OCI-LY7 (cell line): ENCODE measurements around the gene VDR. TPM values are rescaled to one million over a fixed set of nuclear protein-coding genes. Genes with fewer than 3 reads are reported as not detected.

ENCODE experiments used
- BruUV-seq: library from RNA; stranded (reverse); fragments of 400-500 nt; replicated peaks from 2 replicates; lab custom pipeline; 2021; lab: Mats Ljungman, UMichigan
- CTCF ChIA-PET: fragments of 300-600 bp; sonication (Branson Sonifier 250); formaldehyde crosslinking; loops from one replicate; lab custom pipeline; 2022; ENCODE audit warnings: antibody characterized with exemption; ENCODE audit not compliant: unreplicated experiment; lab: Charles Lee
- POLR2A ChIA-PET: fragments of 300-600 bp; sonication (Branson Sonifier 250); formaldehyde crosslinking; loops from one replicate; lab custom pipeline; 2022; ENCODE audit warnings: antibody characterized with exemption; lab: Charles Lee
- DNase-seq: peaks from one replicate; pipeline ENCODE4 v3.0.0-alpha.2; 2015; ENCODE audit warnings: low spot score
- H2AFZ ChIP-seq: fragments of 200-600 bp; sonication (generic), shearing (Covaris generic); 2 replicates; pipeline ENCODE4 v1.6.1; 2014; ENCODE audit warnings: mild to moderate bottlenecking, antibody characterized with exemption, low read length, moderate library complexity
- H3K27ac ChIP-seq: fragments of 200-600 bp; sonication (generic); 2 replicates; pipeline ENCODE4 v1.5.1; 2014; ENCODE audit warnings: mixed run types, low read depth, mild to moderate bottlenecking, moderate library complexity, low read length, inconsistent platforms; ENCODE audit not compliant: poor library complexity, severe bottlenecking
- H3K36me3 ChIP-seq: fragments of 200-600 bp; sonication (generic); 2 replicates; pipeline ENCODE4 v1.6.1; 2014; ENCODE audit warnings: mild to moderate bottlenecking, antibody characterized with exemption, low read length, moderate library complexity, mixed read lengths; ENCODE audit not compliant: insufficient read depth
- H3K4me1 ChIP-seq: fragments of 200-600 bp; sonication (generic); 2 replicates; pipeline ENCODE4 v1.5.1; 2014; ENCODE audit warnings: mild to moderate bottlenecking, low read length; ENCODE audit not compliant: insufficient read depth, poor library complexity, severe bottlenecking
- H3K4me2 ChIP-seq: fragments of 200-600 bp; sonication (generic); 2 replicates; pipeline ENCODE4 v1.6.1; 2014; ENCODE audit warnings: mild to moderate bottlenecking, low read length
- H3K4me3 ChIP-seq: fragments of 200-600 bp; sonication (generic); 2 replicates; pipeline ENCODE4 v1.5.1; 2014; ENCODE audit warnings: mild to moderate bottlenecking, low read depth, low read length; ENCODE audit not compliant: poor library complexity, severe bottlenecking
- H3K79me2 ChIP-seq: fragments of 200-600 bp; sonication (generic); 2 replicates; pipeline ENCODE4 v1.6.1; 2016; ENCODE audit warnings: low read depth, mild to moderate bottlenecking, low read length, moderate library complexity, mixed read lengths; ENCODE audit not compliant: insufficient read depth
- H3K9me2 ChIP-seq: fragments of 200-600 bp; sonication (generic); 2 replicates; pipeline ENCODE4 v1.6.1; 2016; ENCODE audit warnings: mild to moderate bottlenecking, low read length, mixed read lengths; ENCODE audit not compliant: insufficient read depth
- H3K9me3 ChIP-seq: fragments of 200-600 bp; sonication (generic); 2 replicates; pipeline ENCODE4 v1.6.1; 2014; ENCODE audit warnings: mild to moderate bottlenecking, mixed run types, low read length, mixed read lengths
- H4K20me1 ChIP-seq: fragments of 200-600 bp; sonication (generic); 2 replicates; pipeline ENCODE4 v1.6.1; 2014; ENCODE audit warnings: mild to moderate bottlenecking, antibody characterized with exemption, low read length, moderate library complexity, mixed read lengths; ENCODE audit not compliant: insufficient read depth
- EZH2phosphoT487 ChIP-seq: fragments of 200-600 bp; sonication (generic); IDR thresholded peaks from 2 replicates; pipeline ENCODE4 v1.6.1; 2018; ENCODE audit warnings: low read depth, borderline replicate concordance, mild to moderate bottlenecking, mixed run types, antibody characterized with exemption, low read length, moderate library complexity, mixed read lengths
- intact Hi-C: fragments of 100-400 bp; cut with micrococcal nuclease; formaldehyde crosslinking; loops from one replicate; pipeline ENCODE4 v1.10.0; 2022; ENCODE audit not compliant: unreplicated experiment
- total RNA-seq, 2 experiments: library from RNA; depleted of rRNA in 1 of 2; stranded (reverse); fragments of >200 nt in 1 of 2; shearing (Covaris generic) in 1 of 2; gene quantifications; 2 replicates each; pipeline ENCODE4 v1.2.3, GENCODE V29; 2014 to 2022
- TF ChIP-seq, protein P1 (sequence below): fragments of 200-600 bp; sonication (generic); conservative IDR thresholded peaks from 2 replicates; pipeline ENCODE4 v1.5.1; 2014; ENCODE audit warnings: mild to moderate bottlenecking, antibody characterized with exemption, low read length, moderate library complexity, mixed read lengths

Gene VDR
- total RNA-seq, 2 experiments from 2014 or later = 1.9 to 5.4 TPM

DNA sequence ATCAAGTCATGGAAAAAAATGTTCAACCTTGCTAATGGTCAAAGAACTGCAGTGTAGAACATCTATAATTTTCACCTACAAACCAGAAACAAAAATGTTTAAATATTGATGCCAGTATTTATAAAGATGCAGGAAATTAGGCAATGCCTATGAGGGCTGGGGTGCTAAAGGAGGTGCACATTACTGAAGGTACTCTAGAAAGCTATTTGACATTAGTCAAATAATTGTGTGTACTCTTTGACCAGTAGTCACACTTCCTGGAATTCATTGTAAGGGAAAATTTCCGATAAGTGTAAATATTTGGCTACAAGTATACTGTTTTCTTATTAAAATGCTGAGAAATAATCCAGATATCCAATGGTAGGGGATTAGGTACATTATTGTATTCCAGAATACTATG, 48.7 kb downstream of the VDR start:
- no peaks in the 10 kb centered on the region for H4K20me1 ChIP-seq
- H2AFZ ChIP-seq = no peak overlapping the region
- H3K79me2 ChIP-seq = no peaks in the 10 kb centered on the region
- no peaks in the 10 kb centered on the region for H3K36me3 ChIP-seq
- no peak for TF ChIP-seq EZH2phosphoT487
- TF ChIP-seq, protein P1, sequence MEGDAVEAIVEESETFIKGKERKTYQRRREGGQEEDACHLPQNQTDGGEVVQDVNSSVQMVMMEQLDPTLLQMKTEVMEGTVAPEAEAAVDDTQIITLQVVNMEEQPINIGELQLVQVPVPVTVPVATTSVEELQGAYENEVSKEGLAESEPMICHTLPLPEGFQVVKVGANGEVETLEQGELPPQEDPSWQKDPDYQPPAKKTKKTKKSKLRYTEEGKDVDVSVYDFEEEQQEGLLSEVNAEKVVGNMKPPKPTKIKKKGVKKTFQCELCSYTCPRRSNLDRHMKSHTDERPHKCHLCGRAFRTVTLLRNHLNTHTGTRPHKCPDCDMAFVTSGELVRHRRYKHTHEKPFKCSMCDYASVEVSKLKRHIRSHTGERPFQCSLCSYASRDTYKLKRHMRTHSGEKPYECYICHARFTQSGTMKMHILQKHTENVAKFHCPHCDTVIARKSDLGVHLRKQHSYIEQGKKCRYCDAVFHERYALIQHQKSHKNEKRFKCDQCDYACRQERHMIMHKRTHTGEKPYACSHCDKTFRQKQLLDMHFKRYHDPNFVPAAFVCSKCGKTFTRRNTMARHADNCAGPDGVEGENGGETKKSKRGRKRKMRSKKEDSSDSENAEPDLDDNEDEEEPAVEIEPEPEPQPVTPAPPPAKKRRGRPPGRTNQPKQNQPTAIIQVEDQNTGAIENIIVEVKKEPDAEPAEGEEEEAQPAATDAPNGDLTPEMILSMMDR = no peak
- no peaks in the 10 kb centered on the region for H3K4me1 ChIP-seq
- intact Hi-C loops = no loop called here
- no peaks in the 10 kb centered on the region for H3K9me2 ChIP-seq
- H3K9me3 ChIP-seq = no peaks in the 10 kb centered on the region
- ChIA-PET CTCF (no interaction called here), POLR2A (interaction anchor here (0.6 to 1.4 kb wide), 4 partner anchors 19 to 1581 kb away, joined by 3 read pairs; no protein-coding TSS in a partner anchor)
- no peak overlapping the region for H3K4me2 ChIP-seq
- no peak overlapping the region for H3K4me3 ChIP-seq
- DNase-seq = no peak
- no TSS peak for BruUV-seq
- no peak overlapping the region for H3K27ac ChIP-seq

DNA sequence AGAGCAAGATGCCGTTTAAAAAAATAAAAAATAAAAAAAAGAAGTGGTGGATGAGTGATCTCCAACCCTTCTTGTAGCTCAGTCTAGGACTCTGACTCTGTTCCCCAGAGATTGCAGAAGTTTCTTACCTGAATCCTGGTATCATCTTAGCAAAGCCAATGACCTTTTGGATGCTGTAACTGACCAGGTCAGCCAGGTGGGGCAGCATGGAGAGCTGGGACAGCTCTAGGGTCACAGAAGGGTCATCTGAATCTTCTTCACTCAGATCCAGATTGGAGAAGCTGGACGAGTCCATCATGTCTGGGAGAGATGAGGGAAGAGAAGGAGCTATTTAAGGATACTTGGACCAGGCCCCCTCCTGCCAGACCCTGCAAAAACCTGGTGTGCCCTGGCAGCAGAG, 49.3 kb downstream of the VDR start:
- DNase-seq = no peak
- H3K4me2 ChIP-seq = no peak overlapping the region
- TF ChIP-seq EZH2phosphoT487 = no peak
- TF ChIP-seq, protein P1 = no peak
- H3K27ac ChIP-seq = no peak overlapping the region
- BruUV-seq = no TSS peak
- H3K4me3 ChIP-seq = no peak overlapping the region
- no peaks in the 10 kb centered on the region for H3K36me3 ChIP-seq
- no peaks in the 10 kb centered on the region for H3K79me2 ChIP-seq
- H3K4me1 ChIP-seq = no peaks in the 10 kb centered on the region
- intact Hi-C loops = no loop called here
- ChIA-PET POLR2A (interaction anchor here (0.6 to 1.4 kb wide), 3 partner anchors 20 to 1580 kb away, joined by 3 read pairs; no protein-coding TSS in a partner anchor), CTCF (no interaction called here)
- H3K9me2 ChIP-seq = no peaks in the 10 kb centered on the region
- H4K20me1 ChIP-seq = no peaks in the 10 kb centered on the region
- H3K9me3 ChIP-seq = no peaks in the 10 kb centered on the region
- H2AFZ ChIP-seq = no peak overlapping the region

DNA sequence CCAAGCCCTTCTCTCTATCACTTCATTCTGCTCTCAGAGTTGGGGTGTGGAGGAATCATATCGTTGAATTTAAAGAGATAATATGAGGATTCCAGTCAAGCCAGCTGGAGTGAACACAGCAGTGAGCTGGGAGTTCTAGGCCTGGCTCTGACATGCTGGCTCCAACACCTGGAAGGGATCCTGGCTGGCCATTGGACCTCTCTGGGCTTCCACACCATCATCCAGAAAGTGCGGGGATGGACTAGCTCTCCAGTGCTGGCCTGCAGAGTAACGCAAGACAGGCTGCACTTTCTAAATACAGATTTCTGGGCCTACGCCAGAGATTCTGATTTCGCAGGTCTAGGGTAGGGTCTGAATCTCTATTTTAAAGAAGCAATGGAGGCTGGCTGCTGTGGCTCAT, 50.3 kb downstream of the VDR start:
- H2AFZ ChIP-seq = no peak overlapping the region
- no peaks in the 10 kb centered on the region for H3K9me2 ChIP-seq
- H4K20me1 ChIP-seq = no peaks in the 10 kb centered on the region
- no peaks in the 10 kb centered on the region for H3K4me1 ChIP-seq
- no TSS peak for BruUV-seq
- no peak overlapping the region for H3K4me2 ChIP-seq
- H3K9me3 ChIP-seq = no peaks in the 10 kb centered on the region
- POLR2A ChIA-PET = interaction anchor here (0.5 to 0.7 kb wide), 2 partner anchors 61 to 235 kb away, joined by 3 to 4 read pairs; no protein-coding TSS in a partner anchor
- TF ChIP-seq, protein P1 = no peak
- TF ChIP-seq EZH2phosphoT487 = no peak
- intact Hi-C loops = no loop called here
- no peaks in the 10 kb centered on the region for H3K79me2 ChIP-seq
- no peak for DNase-seq
- no peak overlapping the region for H3K27ac ChIP-seq
- H3K4me3 ChIP-seq = no peak overlapping the region
- H3K36me3 ChIP-seq = no peaks in the 10 kb centered on the region
- CTCF ChIA-PET = no interaction called here
